Astrocyte of the spinal cord (primary cell): ENCODE data around the gene MADD.

Source experiments
- DNase-seq: peaks from one replicate; pipeline ENCODE4 v3.0.0; 2011; ENCODE audit warnings: low read depth, low spot score
- H3K4me3 ChIP-seq: 2 replicates; pipeline ENCODE4 v1.5.1; 2011; ENCODE audit warnings: low read depth, mild to moderate bottlenecking, low read length, moderate library complexity
- in situ Hi-C: cut with HindIII; loops from 2 replicates; pipeline ENCODE4 v1.10.0; 2017; ENCODE audit warnings: low sequenced_read_pairs
- TF ChIP-seq, protein P1 (sequence below): IDR thresholded peaks from 2 replicates; pipeline ENCODE4 v1.5.1; 2012; ENCODE audit warnings: low read depth, mild to moderate bottlenecking, low read length, inconsistent platforms

Gene MADD

DNA sequence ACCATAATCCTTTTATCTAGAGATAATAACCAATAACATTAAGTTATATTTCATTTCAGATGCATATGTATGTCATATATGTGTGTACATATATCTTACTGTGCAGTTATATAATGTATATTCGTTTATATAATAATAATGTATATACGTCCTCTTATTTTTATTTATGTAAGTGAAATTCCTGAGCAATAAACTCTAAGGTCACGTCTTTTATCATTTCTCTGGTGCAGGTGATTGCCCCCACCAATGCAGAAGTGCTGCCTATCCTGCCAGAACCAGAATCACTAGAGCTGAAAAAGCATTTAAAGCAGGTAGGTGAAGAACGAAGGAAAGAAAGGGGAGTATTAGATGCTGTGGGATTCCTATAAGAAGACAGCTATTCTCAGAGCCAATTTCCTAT, 8.8 kb downstream of the MADD start:
- in situ Hi-C loops = no loop called here
- H3K4me3 ChIP-seq = no peak overlapping the region
- TF ChIP-seq, protein P1, sequence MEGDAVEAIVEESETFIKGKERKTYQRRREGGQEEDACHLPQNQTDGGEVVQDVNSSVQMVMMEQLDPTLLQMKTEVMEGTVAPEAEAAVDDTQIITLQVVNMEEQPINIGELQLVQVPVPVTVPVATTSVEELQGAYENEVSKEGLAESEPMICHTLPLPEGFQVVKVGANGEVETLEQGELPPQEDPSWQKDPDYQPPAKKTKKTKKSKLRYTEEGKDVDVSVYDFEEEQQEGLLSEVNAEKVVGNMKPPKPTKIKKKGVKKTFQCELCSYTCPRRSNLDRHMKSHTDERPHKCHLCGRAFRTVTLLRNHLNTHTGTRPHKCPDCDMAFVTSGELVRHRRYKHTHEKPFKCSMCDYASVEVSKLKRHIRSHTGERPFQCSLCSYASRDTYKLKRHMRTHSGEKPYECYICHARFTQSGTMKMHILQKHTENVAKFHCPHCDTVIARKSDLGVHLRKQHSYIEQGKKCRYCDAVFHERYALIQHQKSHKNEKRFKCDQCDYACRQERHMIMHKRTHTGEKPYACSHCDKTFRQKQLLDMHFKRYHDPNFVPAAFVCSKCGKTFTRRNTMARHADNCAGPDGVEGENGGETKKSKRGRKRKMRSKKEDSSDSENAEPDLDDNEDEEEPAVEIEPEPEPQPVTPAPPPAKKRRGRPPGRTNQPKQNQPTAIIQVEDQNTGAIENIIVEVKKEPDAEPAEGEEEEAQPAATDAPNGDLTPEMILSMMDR = no peak
- no peak for DNase-seq

DNA sequence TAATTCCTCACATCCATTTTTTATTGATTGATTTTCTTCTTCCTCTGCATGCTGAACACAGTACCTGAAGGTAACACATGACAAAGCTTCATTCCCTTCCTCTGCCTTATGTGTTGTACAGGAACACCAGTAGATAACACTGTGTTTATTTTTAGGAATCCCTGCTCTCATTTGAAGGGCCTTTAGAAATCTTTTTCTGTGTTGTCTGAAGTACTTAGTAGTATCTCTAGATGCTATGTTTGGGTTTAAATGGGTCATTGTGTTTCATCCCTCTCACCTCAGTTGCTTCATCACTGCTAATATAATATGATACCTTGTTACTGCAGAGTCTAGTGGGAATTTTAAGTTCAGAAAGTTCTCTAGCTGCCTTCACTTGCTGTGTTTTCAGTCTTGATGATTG, 10.2 kb downstream of the MADD start:
- in situ Hi-C loops = no loop called here
- no peak for DNase-seq
- TF ChIP-seq, protein P1 = no peak
- no peak overlapping the region for H3K4me3 ChIP-seq

DNA sequence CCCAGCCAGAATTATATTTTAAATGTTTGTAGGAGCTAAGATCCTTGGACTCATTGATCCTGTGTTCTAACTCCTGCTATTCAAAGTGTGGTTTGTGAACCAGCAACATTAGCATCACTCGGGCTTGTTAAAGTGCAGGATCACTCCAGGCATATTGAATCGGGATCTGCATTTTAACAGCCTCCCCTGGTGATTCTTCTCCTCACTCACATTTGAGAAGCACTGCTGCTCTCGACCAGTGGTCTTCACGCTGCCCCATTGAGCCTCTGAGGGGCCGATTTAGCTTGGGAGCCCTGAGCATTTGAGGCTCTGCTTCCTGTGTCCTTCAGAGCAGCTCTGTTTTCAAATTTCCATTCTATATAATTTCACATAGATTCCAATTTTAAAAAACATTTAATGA, 10.9 kb downstream of the MADD start:
- TF ChIP-seq, protein P1 = no peak
- no peak overlapping the region for H3K4me3 ChIP-seq
- in situ Hi-C loops = no loop called here
- no peak for DNase-seq

DNA sequence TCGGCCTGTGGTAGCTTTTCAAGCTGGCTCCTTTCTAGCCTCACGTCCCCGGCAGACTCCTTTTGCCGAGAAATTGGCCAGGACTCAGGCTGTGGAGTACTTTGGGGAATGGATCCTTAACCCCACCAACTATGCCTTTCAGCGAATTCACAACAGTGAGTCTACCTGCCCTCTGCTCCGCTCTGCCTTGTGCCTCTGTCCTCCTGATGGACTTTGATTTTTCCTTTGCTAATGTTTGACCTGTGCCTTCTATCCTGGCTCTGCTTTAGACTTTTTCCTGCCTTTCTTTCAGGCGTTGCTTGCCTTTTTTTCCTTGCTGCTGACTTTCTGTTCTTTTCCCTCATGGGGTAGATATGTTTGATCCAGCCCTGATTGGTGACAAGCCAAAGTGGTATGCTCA, 12.5 kb downstream of the MADD start:
- TF ChIP-seq, protein P1 = no peak
- no peak for DNase-seq
- in situ Hi-C loops = no loop called here
- no peak overlapping the region for H3K4me3 ChIP-seq

DNA sequence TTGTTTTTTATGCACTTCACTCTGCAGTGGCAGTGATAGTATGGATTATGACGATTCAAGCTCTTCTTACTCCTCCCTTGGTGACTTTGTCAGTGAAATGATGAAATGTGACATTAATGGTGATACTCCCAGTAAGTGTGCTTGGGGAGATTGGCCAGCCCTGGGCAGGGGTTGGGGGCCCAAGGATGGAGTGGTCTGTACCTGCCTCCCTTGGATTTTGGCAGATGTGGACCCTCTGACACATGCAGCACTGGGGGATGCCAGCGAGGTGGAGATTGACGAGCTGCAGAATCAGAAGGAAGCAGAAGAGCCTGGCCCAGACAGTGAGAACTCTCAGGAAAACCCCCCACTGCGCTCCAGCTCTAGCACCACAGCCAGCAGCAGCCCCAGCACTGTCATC, 14.2 kb downstream of the MADD start:
- TF ChIP-seq, protein P1 = no peak
- H3K4me3 ChIP-seq = no peak overlapping the region
- in situ Hi-C loops = no loop called here
- no peak for DNase-seq

GRCh38 chr11:47285969-47286770, 16.2 kb downstream of the MADD start:
- no peak overlapping the region for H3K4me3 ChIP-seq
- no peak for DNase-seq
- in situ Hi-C loops = no loop called here
- TF ChIP-seq, protein P1 = no peak
